HL-60 (cell line): ENCODE results near the gene TGM5.
"Not testable (repeated sequence)": the region's sequence is repeated elsewhere in the genome, so short reads cannot be mapped to it uniquely, and the experiment has no call there.

ENCODE experiments used
- DNase-seq, 2 experiments: peaks; one replicate each; pipeline ENCODE4 v3.0.0-alpha.2; 2010 to 2020; ENCODE audit warnings: low read depth in 1 of 2, low spot score in 1 of 2
- H3K27ac ChIP-seq: fragments of 250-450 bp; sonication (Bioruptor Pico); replicated peaks from 2 replicates; pipeline ENCODE4 v1.5.1; 2020; ENCODE audit warnings: mild to moderate bottlenecking, moderate library complexity
- H3K27me3 ChIP-seq: fragments of 250-450 bp; sonication (Bioruptor Pico); 2 replicates; pipeline ENCODE4 v1.5.1; 2021; ENCODE audit warnings: mild to moderate bottlenecking, moderate library complexity; ENCODE audit not compliant: insufficient read depth, poor library complexity, severe bottlenecking
- H3K4me3 ChIP-seq: replicated peaks from 2 replicates; pipeline ENCODE4 v1.5.1; 2011; ENCODE audit warnings: mild to moderate bottlenecking, control low read depth, low read length; ENCODE audit not compliant: insufficient read depth
- CTCF ChIP-seq: IDR thresholded peaks from one replicate; pipeline ENCODE4 v1.5.1; 2011; ENCODE audit warnings: low read length, control low read depth, inconsistent platforms; ENCODE audit not compliant: insufficient read depth
- GABPA ChIP-seq: IDR thresholded peaks from 2 replicates; pipeline ENCODE4 v1.6.1; 2012; ENCODE audit warnings: low read depth
- POLR2AphosphoS5 ChIP-seq: IDR thresholded peaks from 2 replicates; pipeline ENCODE4 v1.6.1; 2012; ENCODE audit warnings: low read depth
- REST ChIP-seq: IDR thresholded peaks from 2 replicates; pipeline ENCODE4 v1.6.1; 2012; ENCODE audit warnings: low read depth; ENCODE audit not compliant: insufficient replicate concordance
- SPI1 ChIP-seq: IDR thresholded peaks from 2 replicates; pipeline ENCODE4 v1.6.1; 2012; ENCODE audit warnings: low read depth, mild to moderate bottlenecking, borderline replicate concordance

Gene TGM5

DNA sequence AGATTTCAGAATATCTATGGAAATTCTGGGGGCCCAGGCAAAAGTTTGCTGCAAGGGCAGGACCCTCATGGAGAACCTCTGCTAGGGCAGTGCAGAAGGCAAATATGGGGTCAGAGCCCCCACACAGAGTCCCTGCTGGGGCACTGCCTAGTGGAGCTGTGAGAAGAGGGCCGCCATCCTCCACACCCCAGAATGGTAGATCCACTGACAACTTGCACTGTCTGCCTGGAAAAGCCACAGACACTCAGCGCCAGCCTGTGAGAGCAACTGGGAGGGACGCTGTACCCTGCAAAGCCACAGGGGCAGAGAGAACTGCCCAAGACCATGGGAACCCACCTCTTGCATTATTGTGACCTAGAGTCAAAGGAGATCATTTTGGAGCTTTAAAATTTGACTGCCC, 67.7 kb downstream of the TGM5 start:
- Histone ChIP-seq H3K27ac (no peak overlapping the region), H3K27me3 (no peaks in the 10 kb centered on the region), H3K4me3 (no peak overlapping the region)
- no peak for DNase-seq
- TF ChIP-seq POLR2AphosphoS5 (no peak), GABPA (no peak), SPI1 (no peak), REST (no peak), CTCF (no peak)

GRCh38 chr15:43198556-43198955, 68.2 kb downstream of the TGM5 start:
- H3K27ac ChIP-seq, H3K4me3 ChIP-seq, H3K27me3 ChIP-seq, DNase-seq: not testable (repeated sequence)

DNA sequence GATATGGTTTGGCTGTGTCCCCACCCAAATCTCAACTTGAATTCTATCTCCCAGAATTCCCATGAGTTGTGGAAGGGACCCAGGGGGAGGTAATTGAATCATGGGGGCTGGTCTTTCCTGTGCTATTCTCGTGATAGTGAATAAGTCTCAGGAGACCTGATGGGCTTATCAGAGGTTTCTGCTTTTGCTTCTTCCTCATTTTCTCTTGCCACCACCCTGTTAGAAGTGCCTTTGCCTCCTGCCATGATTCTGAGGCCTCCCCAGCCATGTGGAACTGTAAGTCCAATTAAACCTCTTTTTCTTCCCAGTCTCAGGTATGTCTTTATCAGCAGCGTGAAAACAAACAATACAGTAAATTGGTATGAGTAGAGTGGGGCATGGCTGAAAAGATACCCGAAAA, 69.0 kb downstream of the TGM5 start:
- TF ChIP-seq SPI1 = peak; percentile 32
- not testable (repeated sequence) for DNase-seq, H3K27ac ChIP-seq, H3K27me3 ChIP-seq, H3K4me3 ChIP-seq

DNA sequence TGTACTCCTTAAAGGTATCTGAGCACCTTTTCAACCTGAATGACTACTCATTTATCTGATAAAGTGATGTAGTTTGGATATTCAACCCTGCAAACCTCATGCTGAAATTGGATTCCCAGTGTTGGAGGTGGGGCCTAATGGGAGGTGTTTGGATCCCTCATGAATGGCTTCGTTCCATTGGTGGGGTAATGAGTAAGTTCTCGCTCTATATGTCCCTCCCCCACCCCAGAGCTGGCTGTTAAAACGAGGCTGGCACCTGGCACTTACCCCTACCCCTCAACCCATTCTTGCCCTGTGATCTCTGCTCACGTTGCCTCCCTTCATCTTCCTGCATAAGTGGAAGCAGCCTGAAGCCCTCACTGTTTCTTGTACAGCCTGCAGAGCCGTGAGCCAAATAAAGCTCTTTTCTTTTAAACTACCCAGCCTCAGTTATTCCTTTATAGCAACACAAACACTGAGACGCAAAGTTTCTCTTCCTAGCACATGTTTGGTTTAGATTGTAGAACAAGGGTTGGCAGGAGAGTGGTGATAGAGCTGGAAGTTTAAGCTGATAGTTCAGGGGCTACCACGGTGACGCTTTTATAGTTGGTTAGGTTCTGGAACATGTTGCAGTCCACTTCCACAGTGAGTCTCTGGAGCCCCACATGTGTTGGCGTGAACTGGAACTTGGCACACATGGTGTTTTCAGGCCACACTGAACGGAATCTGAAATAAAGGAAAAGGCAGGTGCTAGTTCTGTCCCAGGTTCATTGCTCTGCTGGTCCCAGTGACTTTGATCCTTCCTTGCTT, 69.8 kb downstream of the TGM5 start:
- no peak for TF ChIP-seq POLR2AphosphoS5
- TF ChIP-seq CTCF = no peak
- TF ChIP-seq GABPA = no peak
- TF ChIP-seq REST = no peak
- no peak for TF ChIP-seq SPI1
- H3K4me3 ChIP-seq = no peak overlapping the region
- DNase-seq = no peak
- H3K27ac ChIP-seq = no peak overlapping the region
- H3K27me3 ChIP-seq = no peaks in the 10 kb centered on the region

DNA sequence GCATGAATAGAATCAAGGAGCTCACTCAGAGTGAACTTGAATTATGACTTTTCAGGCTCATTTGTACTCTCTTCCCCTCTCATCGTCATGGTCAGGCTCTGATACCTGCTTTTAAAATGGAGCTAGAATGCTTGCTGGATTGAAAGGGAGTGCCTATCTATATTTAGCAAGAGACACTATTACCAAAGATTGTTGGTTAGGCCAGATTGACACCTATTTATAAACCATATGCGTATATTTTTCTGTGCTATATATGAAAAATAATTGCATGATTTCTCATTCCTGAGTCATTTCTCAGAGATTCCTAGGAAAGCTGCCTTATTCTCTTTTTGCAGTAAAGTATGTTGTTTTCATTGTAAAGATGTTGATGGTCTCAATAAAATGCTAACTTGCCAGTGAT, 71.9 kb downstream of the TGM5 start:
- no peaks in the 10 kb centered on the region for H3K27me3 ChIP-seq
- TF ChIP-seq REST = no peak
- no peak overlapping the region for H3K4me3 ChIP-seq
- DNase-seq = no peak
- H3K27ac ChIP-seq = no peak overlapping the region
